GM19025 (cell line): ENCODE results near the gene MVB12A.

Experiments
- ATAC-seq: cut with Tn5 transposase; IDR thresholded peaks from one replicate; pipeline ENCODE4 v1.9.1; 2021; ENCODE audit warnings: mild to moderate bottlenecking, low read depth, moderate library complexity; ENCODE audit not compliant: unreplicated experiment

MVB12A gene

DNA sequence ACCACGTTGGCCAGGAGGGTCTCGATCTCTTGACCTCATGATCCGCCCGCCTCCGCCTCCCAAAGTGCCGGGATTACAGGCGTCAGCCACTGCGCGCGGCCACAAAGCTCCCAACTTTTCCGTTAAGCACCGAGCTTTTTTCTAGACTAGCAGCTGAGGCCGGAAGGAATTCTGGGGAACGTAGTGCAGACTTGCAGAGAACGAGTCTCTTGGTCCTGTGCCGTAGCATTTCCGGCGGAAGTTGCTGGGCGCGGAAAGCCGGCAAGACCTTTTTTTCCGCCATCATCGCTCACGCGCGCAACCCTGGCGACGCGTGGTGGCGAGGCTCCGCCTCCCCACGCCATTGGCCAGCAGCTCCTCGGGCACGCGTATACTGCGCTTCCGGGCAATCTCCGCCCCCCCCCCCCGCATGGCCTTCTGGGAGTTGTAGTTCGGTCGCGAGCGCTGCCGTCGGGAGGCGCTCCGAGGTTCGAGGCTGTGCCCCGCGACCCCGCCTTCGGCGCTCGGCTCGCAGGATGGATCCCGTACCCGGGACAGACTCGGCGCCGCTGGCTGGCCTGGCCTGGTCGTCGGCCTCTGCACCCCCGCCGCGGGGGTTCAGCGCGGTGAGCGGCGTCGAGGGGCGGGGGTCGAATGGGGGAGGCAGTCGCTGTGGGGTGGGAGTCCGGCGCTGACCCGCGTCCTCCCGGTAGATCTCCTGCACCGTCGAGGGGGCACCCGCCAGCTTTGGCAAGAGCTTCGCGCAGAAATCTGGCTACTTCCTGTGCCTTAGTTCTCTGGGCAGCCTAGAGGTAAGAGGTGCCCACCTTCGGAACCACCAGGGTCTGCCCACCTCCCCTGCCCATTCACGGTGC lies at the start of gene MVB12A:
Gene MVB12A (plus strand): TSS at position 427 of the 854 bp plus-strand sequence. CDS start 89 bp downstream, at position 516.
- ATAC-seq, result peak; percentile 91

DNA sequence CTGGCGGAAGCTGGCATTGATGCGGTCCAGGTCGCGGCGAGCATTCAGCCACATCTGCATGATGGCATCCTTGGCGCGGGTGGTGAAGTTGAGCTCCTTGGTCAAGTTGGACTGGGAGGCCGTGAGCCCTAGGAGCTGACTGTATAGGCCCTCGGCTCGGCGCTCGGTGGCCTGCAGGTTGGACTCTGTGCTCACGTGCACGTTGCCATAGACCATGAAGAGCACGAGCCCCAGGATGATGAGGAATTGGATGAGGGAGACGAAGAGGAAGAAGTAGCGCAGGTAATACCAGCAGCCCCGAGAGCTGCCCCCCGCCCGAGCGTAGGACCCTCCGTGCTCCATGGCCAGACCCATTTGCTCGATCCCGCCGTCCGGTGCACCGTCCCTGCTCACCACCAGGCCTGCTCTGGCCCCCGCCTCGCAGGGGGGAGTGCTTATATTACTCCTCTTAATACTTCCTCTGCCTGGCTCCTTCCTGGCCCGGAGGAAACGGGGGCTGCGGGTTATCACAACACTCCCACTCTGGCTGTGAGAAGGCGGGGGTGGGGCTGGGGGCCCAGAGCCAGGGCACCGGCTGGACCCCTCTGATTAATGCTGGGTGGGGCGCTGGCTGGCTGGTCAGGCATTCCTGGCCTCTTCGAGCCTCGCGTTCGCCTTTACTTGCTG lies 42.8 kb upstream of the MVB12A start, which contains the start of gene PLVAP:
Gene PLVAP (minus strand): TSS at position 408 of the 666 bp plus-strand sequence. CDS start 54 bp downstream, at position 354.
- no peak for ATAC-seq

DNA sequence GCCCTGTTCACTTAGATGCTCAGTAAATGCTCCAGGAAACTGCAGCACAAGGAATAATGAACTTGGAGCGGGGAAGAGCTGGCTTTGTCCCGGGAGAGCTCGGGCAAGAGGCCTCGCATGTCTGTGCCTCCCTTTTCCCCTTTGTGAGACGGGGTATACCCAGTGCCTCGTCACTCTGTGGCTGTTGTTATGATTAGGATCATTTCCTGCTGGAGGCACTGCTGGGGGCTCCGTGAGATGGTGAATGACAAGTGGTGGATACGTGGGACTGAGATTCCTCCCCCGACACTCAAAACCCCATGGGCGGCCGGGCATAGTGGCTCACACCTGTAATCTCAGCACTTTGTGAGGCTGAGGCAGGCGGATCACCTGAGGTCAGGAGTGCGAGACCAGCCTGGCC lies 41.6 kb upstream of the MVB12A start:
- no peak for ATAC-seq

DNA sequence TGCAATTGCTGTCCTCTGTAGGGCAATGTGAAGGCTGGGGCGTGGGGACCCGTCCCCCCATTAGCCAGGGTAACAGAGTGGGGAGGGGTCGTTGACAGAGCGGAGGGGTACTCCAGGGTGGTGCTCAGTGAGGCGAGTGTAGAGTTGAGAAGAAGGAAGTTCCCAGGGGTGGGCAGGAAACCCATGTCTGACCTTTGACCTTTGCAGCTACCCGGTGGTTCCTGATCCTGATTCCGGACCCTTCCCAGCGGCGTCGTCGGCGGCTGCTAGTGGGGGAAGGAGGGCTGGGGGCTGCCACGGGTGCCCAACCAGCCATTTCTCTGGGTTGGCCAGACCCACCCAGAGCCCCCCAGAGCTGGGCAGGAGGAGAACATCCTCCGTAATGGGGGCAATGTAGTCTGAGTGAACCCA lies 40.6 kb upstream of the MVB12A start:
- no peak for ATAC-seq

DNA sequence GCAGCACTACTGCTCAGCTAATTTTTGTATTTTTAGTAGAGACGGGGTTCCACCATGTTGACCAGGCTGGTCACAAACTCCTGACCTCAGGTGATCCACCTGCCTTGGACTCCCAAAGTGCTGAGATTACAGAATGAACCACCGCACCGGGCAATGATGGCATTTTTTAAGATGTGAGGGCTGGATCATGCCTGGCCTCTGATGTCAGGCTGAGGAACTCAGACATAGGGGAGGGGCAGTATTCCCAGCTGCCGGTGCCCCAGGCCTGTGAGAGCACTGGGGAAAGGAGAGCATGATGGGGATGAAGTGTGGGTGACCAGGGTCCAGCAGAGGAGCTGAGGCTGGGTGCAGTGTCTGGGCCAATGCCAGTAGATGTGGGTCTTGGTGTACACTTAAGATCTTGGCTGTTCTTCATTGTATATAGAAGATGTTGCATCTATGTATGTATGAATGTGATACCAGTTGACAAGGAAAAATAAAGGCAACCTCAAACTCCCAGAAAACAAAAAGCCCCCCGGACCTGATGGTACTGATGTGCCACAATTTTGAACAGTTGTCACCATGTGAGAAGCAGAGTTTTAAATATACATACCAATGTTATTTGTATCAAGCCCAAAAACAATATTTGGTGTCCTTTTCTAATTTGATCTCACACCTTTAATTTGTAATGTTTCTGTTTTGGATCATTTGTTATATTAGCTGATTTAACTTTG lies 39.3 kb upstream of the MVB12A start:
- no peak for ATAC-seq

DNA sequence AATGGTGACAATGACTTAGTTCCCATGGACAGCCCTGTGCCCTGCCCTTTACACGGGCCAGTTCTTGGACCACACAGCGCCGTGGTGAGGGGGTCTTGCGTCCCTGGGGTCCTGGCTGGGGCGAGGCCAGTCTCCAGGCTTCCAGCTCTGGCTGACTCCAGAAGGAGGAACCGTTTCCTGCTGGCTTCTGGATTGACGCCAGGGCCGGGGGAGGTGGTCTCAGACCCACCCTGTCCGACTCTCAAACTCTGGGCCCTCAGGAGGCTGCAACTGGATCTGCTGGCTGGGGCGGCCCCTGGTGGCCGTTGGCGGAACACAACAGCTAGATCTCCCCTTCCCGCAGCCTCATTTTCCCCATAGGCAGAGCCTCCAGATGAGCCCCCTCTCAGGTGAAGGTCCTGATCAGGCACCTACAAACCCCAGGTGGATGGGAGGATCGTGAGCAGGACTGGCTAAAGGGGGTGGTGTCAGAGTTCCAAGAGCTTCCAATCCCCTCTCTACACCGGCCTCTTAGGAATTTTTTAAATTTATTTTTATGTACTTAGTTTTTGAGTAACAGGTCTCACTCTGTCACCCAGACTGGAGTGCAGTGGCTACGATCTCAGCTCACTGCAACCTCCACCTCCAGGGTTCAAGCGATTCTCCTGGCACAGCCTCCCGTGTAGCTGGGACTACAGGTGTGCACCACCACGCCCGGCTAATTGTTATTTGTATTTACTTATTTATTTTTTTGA lies 33.8 kb upstream of the MVB12A start:
- no peak for ATAC-seq

DNA sequence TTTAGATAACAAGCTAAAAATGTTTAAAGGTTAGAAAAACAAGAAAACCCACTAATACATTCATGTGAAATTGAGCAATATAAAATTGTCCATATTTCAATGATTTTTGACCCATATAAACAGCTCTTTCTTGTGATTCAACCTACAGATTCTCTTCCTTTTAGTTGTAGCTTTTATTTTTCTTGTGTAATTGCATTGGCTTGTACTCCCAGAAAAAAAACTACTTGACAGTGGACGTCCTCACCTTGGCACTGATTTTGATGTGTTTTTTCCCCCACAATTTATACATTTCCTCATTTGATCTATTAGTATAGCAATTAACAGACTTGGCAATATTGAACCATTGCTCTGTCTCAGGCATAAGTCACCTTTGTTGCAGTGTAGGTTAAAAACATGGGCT lies 30.6 kb upstream of the MVB12A start:
- ATAC-seq, result no peak

DNA sequence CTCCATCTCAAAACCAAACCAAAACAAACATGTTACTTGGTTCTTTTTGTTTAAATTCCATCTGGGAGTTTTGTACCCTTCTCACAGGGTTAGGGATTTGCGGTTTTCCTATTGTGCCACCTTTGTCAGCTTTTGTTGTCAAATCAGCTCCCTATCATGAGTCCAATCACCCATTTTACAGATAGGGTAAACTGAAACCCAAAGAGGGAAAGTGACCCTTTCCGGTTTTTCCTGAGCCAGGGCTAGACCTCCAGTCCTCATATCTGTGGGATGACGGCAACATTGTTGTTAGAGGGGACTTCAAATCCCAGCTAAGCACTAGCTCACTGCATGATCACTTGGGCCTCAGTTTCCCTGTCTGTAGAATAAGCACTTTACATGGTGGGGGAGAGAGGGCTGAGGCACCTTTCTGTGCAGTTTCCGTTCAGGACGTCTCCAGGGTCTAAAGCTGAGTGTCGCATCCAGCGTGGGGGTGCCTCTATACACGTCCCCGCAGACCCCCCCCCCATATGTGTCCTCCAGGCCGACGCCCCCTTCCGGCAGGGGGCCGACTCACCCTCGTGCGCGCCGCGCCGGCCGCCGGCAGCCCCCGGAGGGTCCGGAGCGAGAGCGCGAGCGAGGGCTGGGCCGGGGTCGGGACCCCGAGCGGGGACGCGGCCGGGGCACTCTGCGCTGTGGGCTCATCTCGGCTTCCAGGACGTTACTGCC lies 29.7 kb upstream of the MVB12A start:
- no peak for ATAC-seq

DNA sequence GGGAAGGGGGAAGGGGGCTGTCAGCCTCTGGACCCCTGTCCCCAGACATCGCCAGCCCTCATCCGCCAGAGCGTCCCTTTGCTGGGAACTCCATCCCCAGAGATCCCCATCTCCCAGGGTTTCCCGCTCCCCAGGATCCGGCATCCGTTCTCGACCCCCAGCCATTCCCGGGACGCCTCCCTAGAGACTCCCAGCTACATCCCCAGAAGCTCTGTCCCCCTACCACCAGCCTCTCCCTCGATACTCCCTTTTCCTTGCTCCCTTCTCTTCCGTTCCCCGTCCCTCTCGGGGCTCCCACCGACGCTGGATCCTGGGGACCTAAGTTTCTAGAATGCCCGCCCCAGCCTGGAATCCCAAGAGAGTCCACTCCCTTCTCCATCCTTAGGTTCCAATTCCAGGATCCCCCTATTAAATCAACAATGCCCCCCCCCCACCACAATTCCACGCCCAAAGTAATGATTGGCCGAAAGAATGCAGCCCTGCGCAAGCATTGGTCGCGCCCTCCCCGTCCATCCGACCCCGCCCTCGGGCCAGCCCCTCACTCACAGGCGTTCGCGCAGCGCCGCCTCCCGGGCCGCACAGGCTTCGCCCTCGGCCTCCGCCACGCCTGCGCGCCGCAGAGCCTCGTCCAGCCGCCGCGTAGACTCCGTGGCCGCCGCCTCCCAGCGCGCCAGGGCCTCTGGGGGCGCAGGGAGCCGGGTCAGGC lies 29.0 kb upstream of the MVB12A start:
- peak; percentile 88 for ATAC-seq

DNA sequence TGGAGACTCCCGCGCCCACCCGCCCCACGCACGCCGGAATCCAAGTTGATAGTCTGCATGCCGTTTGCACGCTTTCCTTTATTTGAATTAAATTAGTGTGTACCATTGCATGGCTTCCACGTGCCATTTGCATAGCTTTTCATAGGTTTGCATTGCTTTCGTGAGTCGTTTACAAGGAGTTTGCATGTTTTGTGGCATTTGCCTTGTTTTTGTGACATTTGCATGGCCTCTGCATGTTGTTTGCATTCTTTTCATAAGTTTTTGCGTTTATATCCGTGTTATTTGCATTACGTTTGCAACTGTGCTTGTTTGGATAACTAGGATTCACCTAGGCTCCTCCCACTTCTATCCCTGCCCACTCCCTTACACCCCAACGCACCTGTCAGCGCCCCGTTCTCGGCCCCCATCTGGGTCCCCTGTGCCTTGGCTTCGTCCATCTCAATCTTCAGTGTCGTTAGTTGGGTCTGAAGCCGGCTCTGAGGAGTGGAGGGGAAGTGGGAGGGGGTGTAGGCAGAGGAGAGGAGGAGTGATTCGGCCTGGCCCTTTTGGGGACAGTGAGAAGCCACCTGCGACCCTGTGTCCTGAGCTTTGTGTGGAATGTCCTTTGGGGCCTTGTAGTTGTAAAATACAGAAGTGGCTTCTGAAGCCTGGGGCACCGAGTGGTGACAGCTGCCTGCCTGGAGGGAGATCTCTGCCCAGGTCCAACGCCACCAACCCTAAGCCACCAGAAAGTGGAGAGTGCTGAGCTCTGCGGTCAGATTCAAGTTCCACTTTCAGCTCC lies 28.3 kb upstream of the MVB12A start:
- ATAC-seq, result no peak

DNA sequence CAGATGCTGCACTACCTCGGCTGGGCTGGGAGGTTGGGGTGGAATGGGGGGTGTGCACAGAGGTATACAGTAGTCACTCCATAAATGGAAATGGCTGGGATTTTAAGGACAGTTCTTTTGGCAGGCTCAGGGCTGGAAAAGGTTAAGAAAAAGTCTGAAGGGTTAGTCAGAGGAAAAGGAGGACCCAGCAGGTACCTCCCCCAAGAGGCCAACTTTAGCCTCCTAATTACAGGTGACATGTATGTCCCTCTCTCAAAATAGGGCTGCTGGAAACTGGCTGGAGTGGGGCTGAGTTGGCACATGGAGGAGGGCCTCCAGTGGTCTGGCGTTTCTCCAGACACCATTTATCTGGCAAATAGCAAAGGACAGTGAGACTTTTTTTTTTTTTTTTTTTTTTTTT lies 26.8 kb upstream of the MVB12A start:
- no peak for ATAC-seq

DNA sequence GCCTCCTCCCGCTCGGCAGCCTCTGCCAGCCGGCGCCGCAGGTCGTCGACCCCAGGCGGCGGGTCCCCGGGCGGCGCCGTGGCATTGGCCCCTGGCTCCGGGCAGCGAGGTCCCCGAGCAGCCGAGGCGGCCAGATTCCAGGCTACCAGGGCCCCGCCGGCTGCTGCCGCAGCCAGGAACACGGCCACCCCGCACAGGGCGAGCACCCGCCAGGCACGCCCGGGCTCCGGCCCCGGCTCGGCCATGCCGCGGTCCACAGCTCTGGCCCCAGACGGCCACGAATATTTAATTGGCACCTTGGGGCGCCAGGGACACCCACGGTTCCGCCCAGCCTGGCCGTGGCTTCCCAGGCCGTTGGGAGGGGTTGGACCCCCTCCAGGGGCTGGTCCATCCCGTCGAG lies 25.9 kb upstream of the MVB12A start, which contains the start of gene CCDC194:
Gene CCDC194 (minus strand): TSS at position 283 of the 400 bp plus-strand sequence. CDS start 38 bp downstream, at position 245.
- no peak for ATAC-seq

DNA sequence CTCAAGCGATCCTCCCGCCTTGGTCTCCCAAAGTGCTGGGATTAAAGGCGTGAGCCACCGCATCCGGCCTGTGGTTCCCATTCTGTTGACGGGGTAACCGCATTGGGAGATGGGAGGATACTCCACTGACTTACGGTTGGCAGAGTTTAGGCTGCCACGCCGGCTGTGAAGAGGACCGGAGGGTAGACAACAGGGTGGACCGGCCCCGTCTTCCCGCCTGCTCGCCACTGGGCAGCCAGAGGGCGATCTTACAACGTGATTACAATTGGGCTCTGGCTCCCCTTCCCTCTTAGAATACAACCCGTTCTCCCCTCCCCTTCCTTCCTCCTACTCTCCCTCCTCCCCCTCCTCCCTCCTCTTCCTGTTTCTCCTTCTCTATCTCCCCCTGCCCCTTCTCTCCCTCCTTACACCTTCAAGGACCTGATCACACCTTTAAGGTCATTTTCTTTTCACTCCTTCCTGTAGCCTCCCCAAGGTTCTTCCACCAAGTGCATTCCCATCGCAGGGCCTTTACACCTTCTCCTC lies 24.9 kb upstream of the MVB12A start:
- ATAC-seq, result no peak

DNA sequence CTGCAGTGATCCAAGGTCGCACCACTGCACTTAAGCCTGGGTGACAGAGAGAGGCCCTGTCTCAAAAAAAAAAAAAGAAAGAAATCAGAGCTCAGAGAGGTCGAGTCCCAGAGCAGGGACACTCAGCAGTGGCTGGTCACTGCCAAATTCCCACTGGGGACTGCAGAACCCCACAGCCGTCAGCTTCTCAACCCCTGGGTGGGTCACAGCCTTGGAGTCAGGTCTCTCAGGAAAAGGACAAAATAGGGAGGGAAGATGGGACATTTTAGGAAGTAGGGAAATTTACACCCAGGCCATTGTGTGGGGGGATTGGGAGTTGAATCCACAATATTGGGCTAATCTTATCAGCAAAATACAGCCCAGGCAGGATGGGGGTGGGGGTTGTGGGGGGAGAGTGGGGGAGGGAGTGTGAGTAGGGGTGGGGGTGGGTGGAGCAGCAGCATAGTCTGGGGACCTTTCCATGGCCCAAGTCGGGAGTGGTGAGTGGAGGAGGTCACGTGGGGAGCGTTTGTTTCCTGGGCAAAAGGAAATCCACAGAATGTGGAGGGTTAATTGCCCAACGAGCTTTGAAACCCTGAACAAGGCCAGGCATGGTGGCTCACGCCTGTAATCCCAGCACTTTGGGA lies 20.8 kb upstream of the MVB12A start:
- ATAC-seq, result no peak

DNA sequence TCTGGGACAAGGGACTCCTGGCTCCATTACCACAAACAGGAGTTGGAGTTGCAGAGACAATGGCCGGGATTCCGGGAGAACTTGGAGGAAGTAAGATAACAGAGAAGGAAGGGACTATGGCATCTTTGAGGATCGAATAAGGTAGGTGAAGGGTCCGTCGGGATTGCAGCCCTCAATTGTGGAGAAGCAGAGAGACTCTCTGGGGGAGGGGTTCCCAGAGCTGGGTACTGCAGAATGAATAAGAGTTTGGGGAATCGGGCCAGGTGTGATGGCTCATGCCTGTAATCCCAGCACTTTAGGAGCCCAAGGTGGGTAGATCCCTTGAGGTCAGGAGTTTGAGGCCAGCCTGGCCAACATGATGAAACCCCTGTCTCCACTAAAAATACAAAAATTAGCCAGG lies 18.2 kb upstream of the MVB12A start:
- no peak for ATAC-seq

DNA sequence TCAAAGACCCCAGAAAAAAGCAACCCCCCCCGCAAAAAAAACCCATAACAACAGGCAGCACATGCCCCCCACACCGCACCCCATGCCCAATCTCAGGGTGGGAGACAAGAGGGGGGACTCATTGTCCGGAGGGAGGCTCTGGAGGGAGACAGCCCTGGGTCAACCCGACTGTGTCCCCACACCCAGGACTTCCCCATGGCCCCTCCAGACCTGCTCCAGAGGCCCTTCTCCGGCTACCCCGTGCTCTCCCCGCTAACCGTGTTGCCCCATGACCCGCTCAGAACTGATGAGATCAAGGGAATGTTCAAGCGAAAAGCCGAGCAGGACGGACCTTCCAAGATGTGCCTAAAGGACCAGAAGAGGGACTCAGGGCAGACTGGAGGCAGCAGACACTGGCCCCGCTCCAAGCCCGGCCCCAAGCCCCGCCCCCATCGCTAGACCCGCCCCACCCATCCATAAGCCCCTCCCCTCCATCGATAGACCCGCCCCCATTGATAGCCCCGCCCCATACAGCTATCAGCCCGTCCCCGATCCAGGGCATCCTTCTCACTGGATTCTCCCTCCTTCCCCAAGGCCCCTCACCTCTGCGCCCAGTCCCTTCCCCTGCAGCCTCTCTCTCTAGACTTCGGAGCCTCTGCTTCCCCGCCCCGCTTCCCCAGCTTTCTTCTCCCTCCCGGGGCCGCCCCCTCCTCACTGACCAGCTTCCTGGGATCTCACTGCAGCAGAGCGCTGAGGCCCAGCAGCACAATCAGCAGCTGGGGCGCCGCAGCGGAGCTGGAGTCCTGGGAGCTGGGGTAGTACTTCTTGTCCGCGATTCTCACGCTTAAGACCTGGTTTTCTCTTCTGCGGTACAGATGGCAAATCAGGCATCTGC lies 16.6 kb upstream of the MVB12A start:
- no peak for ATAC-seq

DNA sequence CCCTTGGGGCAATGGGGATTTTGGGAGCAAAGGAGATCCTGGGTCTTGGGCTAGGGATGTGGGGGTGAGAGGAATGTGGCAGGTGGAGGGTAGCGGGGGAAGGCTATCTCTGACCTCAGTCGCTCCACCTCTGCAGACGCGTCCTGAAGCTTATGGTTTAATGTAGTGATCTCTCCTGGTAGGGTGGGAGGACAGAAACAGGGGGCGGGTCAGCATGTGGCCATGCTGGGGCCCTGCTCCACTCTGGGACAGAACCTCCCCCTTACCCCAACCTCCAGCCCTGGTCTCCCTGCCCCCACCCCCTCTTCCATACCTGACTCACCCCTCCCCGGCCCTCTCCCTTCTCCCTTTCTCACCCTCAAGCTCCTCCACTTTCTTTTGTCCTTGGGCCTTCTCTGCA lies 15.8 kb upstream of the MVB12A start:
- ATAC-seq, result no peak
